Stomach (tissue), 9 donors: ENCODE results near the gene CCDC127. TPM values are rescaled to one million over a fixed set of nuclear protein-coding genes. Genes with fewer than 3 reads are reported as not detected.

ENCODE experiments used
- DNase-seq, 2 donors: peaks; one replicate each; pipeline versions ENCODE4 v3.0.0 to v3.0.0-alpha.2; 2013 to 2019
- H3K27ac ChIP-seq, 5 donors: fragments of 200-600 bp in 4 of 5; sonication (generic) in 4 of 5; one replicate each; pipeline ENCODE4 v1.5.1; 2013 to 2019; ENCODE audit warnings: mild to moderate bottlenecking in 1 of 5, moderate library complexity in 1 of 5
- H3K27me3 ChIP-seq, 3 donors: fragments of 200-600 bp; sonication (generic); one replicate each; pipeline ENCODE4 v1.5.1; 2017 to 2019; ENCODE audit warnings: mixed run types in 1 of 3
- H3K36me3 ChIP-seq, 4 donors: fragments of 200-600 bp; sonication (generic); 1 replicate in 3 of 4; 2 replicates in 1 of 4; pipeline ENCODE4 v1.5.1; 2016 to 2019
- H3K4me1 ChIP-seq, 4 donors: fragments of 200-600 bp; sonication (generic); one replicate each; pipeline ENCODE4 v1.5.1; 2016 to 2019
- H3K4me3 ChIP-seq, 4 donors: fragments of 200-600 bp; sonication (generic) in 3 of 4; one replicate each; pipeline ENCODE4 v1.5.1; 2016 to 2019; ENCODE audit warnings: mild to moderate bottlenecking in 1 of 4
- H3K9me3 ChIP-seq, 4 donors: fragments of 200-600 bp; sonication (generic); one replicate each; pipeline ENCODE4 v1.5.1; 2016 to 2019
- EP300 ChIP-seq: sonication (generic); formaldehyde crosslinking; IDR thresholded peaks from one replicate; pipeline ENCODE4 v1.6.1; 2017; ENCODE audit warnings: antibody characterized with exemption
- POLR2A ChIP-seq, 4 donors: fragments of 450-650 bp; IDR thresholded peaks; one replicate each; pipeline ENCODE4 v1.6.1; 2016; ENCODE audit warnings: antibody characterized with exemption in 4 of 4, control low read depth in 2 of 4, mild to moderate bottlenecking in 1 of 4, moderate library complexity in 1 of 4
- POLR2AphosphoS5 ChIP-seq, 3 donors: sonication (generic); formaldehyde crosslinking; IDR thresholded peaks; one replicate each; pipeline ENCODE4 v1.6.1; 2016; ENCODE audit warnings: antibody characterized with exemption in 3 of 3
- WGBS, 5 donors: extraction: QIAGEN DNeasy Blood & Tissue Kit in 3 of 5; methylation state at CpG; one replicate each; pipeline versions ENCODE4 v1.1.5 to v1.1.7; 2013 to 2018; 5-methylcytosine and 5-hydroxymethylcytosine counted together
- intact Hi-C: fragments of 100-400 bp; cut with DNase I; formaldehyde crosslinking; loops from one replicate; pipeline ENCODE4 v1.15.1; 2023; ENCODE audit warnings: low total_unique reads
- polyA plus RNA-seq, 3 donors: library from polyadenylated mRNA; stranded (reverse); fragments of 200-250 nt; gene quantifications; one replicate each; pipeline ENCODE4 v1.2.3, GENCODE V29; 2013
- total RNA-seq, 5 donors: library from RNA; depleted of rRNA; stranded (reverse); fragments of >200 nt; gene quantifications; one replicate each; pipeline versions ENCODE4 v1.1.0 to v1.2.3, GENCODE V29; 2014 to 2016
- TF ChIP-seq, protein P1 (sequence below), 7 experiments: fragments of 450-650 bp in 4 of 7; fragments of 200-600 bp in 3 of 7; sonication (generic) in 3 of 7; IDR thresholded peaks; one replicate each; pipeline ENCODE4 v1.5.1; 2016 to 2019; ENCODE audit warnings: antibody characterized with exemption in 7 of 7, control low read depth in 2 of 7, mild to moderate bottlenecking in 1 of 7
- donor health status: healthy with polysubstance abuse.
- donor health status: Bipolar disorder and iron deficiency.
- donor health status: healthy.

The CCDC127 gene
- total and polyA plus RNA-seq, 8 donors: 1.2 to 8.5 (median 1.8) TPM

DNA sequence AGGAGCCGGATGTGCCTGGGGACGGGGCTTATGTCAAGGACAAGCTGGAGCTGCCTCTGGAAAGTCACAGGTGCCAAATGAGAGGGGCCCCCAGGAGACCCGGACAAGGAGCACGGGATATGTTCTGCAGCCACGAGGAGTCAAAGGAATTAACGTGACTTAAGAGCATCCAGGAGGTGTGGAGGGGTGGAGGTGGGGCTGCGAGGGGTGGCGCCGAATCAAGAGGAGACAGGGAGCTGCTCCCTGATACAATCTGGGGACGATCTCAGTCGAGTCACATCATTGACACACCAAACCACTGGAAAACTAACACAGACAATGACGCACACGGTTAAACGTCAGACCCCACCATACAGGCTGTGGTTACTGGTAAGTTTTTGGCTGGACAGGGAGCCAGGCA, 10.4 kb downstream of the CCDC127 start:
- WGBS, 5 donors: 73 to 87% (median 84%) methylated on average over 14 of the region's 14 CpGs
- intact Hi-C loops: no loop called here
- Histone ChIP-seq H3K4me3 (no peak overlapping the region), H3K27ac (no peak overlapping the region), H3K9me3 (no peaks in the 10 kb centered on the region), H3K27me3 (no peaks in the 10 kb centered on the region), H3K4me1 (peaks cover 0 to 19% (median 5%) of the 10 kb centered on the region in 4 donors), H3K36me3 (peaks cover 6 to 52% (median 41%) of the 10 kb centered on the region in 4 donors)
- TF ChIP-seq, protein P1, sequence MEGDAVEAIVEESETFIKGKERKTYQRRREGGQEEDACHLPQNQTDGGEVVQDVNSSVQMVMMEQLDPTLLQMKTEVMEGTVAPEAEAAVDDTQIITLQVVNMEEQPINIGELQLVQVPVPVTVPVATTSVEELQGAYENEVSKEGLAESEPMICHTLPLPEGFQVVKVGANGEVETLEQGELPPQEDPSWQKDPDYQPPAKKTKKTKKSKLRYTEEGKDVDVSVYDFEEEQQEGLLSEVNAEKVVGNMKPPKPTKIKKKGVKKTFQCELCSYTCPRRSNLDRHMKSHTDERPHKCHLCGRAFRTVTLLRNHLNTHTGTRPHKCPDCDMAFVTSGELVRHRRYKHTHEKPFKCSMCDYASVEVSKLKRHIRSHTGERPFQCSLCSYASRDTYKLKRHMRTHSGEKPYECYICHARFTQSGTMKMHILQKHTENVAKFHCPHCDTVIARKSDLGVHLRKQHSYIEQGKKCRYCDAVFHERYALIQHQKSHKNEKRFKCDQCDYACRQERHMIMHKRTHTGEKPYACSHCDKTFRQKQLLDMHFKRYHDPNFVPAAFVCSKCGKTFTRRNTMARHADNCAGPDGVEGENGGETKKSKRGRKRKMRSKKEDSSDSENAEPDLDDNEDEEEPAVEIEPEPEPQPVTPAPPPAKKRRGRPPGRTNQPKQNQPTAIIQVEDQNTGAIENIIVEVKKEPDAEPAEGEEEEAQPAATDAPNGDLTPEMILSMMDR (IDR thresholded peaks at IDR 0.05): no peak
- TF ChIP-seq POLR2AphosphoS5 (IDR thresholded peaks at IDR 0.05) (no peak), EP300 (no peak), POLR2A (IDR thresholded peaks at IDR 0.05) (no peak)
- DNase-seq: no peak

DNA sequence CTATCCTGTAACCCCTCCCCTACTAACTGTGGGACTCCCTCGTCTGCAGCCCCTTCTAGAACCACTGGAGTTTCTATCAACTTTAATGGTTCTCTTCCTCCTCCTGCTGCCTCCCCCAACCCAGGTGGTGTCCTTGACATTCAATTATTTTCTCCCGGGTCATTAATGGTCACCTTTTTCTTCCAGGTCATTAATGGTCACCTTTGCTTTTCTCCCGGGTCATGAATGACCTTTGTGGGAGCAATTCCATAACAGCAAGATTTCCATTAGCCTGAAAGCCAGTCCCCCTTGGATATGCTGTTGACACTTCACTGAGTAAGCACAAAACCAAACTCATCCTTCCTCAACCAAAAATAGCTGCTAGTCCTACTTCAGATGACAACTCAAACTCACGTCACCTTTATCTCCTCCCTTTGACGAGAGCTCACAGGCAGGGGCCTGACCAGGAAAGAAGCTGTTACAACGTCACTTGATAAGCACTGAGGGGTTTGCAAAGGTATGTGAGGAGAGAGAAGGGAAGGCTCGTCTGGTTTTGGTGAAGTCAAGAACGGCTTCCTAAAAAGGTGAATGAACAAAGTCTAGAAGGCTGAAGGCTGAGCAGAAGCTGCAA, 10.9 kb downstream of the CCDC127 start:
- no peak for DNase-seq
- Histone ChIP-seq H3K36me3 (peaks cover 6 to 52% (median 41%) of the 10 kb centered on the region in 4 donors), H3K4me3 (no peak overlapping the region), H3K4me1 (peaks cover 0 to 19% (median 5%) of the 10 kb centered on the region in 4 donors), H3K27ac (no peak overlapping the region), H3K9me3 (no peaks in the 10 kb centered on the region), H3K27me3 (no peaks in the 10 kb centered on the region)
- intact Hi-C loops: no loop called here
- TF ChIP-seq EP300 (no peak), POLR2A (IDR thresholded peaks at IDR 0.05) (no peak), POLR2AphosphoS5 (IDR thresholded peaks at IDR 0.05) (no peak)
- TF ChIP-seq, protein P1 (IDR thresholded peaks at IDR 0.05): no peak
- WGBS, 5 donors: 68 to 77% (median 72%) methylated on average over 8 of the region's 8 CpGs

DNA sequence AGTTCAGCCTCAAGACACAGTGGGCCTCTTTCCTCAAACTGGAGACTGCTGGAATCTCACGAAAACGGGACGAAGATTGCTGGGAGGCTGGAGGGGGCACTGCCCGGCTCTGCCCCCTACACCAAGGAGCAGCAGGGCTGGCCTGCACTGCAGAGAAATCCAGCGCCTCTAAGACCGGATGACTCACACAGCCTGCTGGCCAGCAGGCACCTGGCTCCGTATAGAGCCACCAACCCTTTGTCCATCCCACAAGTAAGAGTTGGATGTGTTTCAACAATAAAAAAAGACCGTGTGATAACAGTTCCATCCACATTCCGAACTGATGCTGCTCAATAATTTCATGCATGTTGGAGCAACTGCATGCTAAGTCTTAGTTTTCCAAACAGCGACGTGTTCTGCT, 11.5 kb downstream of the CCDC127 start:
- WGBS, 5 donors: 54 to 72% (median 58%) methylated on average over 11 of the region's 11 CpGs
- DNase-seq: no peak
- Histone ChIP-seq H3K4me1 (peaks cover 0 to 19% (median 5%) of the 10 kb centered on the region in 4 donors), H3K4me3 (no peak overlapping the region), H3K27ac (no peak overlapping the region), H3K27me3 (no peaks in the 10 kb centered on the region), H3K9me3 (no peaks in the 10 kb centered on the region), H3K36me3 (peaks cover 6 to 52% (median 41%) of the 10 kb centered on the region in 4 donors)
- TF ChIP-seq POLR2AphosphoS5 (IDR thresholded peaks at IDR 0.05) (no peak), POLR2A (IDR thresholded peaks at IDR 0.05) (no peak), EP300 (no peak)
- TF ChIP-seq, protein P1 (IDR thresholded peaks at IDR 0.05): no peak
- intact Hi-C loops: no loop called here

DNA sequence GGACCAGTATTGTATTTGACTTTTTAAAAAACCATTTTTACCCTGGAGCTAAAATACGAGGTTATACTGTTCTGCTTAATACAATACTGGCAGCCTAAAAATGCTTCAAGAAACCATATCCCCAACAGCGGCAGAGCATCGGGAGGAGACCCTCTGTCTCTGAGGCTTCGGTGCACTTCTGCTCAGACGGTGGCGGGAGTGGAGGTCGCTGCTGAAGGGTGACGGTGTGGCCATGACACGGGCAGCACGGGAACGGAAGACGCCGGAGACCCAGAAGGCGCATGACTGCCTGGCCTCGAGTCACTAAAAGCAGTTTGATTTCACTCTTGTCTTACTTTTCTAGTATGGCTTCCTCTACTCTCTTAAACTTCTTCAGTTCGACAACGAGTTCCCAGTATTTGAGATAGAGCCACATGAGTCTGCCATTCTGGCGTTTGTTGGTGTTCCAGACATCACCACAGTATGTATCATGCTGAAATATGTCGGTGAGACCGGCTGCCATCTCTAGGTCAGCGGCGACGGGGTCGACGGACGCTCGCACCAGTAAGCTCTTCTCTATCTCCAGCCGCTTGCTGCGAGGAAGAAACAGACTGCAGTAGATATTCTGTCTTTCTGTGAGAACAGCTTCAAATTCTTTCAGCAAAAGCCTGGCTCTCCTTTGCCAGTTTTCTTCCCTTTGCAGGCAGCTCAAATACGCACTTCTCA, 12.8 kb downstream of the CCDC127 start:
- Histone ChIP-seq H3K27me3 (no peaks in the 10 kb centered on the region), H3K4me1 (peaks cover 0 to 19% (median 5%) of the 10 kb centered on the region in 4 donors), H3K36me3 (peaks cover 6 to 52% (median 41%) of the 10 kb centered on the region in 4 donors), H3K27ac (no peak overlapping the region), H3K4me3 (no peak overlapping the region), H3K9me3 (no peaks in the 10 kb centered on the region)
- no peak for TF ChIP-seq POLR2A (IDR thresholded peaks at IDR 0.05)
- no peak for TF ChIP-seq EP300
- no peak for TF ChIP-seq POLR2AphosphoS5 (IDR thresholded peaks at IDR 0.05)
- TF ChIP-seq, protein P1 (IDR thresholded peaks at IDR 0.05): no peak
- WGBS, 5 donors: 94 to 97% (median 94%) methylated on average over 30 of the region's 30 CpGs
- intact Hi-C loops: no loop called here
- DNase-seq: no peak
